ENCODE measurements around the gene C18orf63.

DNA sequence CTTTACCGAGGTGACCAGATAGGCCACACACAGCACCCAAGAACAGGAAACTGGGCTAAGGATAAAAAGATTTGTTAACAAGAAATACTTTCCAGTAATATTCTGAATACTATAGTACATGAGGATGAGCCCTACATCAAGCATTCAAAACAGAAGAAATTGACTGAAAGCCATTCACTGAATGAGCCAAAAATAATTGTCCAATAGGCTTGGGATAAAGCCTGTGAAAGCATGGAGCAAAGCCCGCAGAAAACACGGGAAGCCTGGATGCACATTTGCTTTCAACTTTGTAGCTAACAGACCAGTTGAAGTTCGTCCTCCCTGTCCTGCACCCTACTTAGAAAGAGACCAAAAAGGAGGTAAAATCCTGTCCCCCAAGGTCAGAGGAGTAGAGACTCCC, 85.2 kb downstream of the C18orf63 start:
- TF ChIP-seq POLR2A (IDR thresholded peaks at IDR 0.05; ENCODE audit: low read depth, low read length) (no peak), TAF1 (IDR thresholded peaks at IDR 0.05; ENCODE audit: borderline replicate concordance, low read depth, low read length) (no peak)
